ENCODE data around the gene SRGAP1.
"Not testable (repeated sequence)": the region's sequence is repeated elsewhere in the genome, so short reads cannot be mapped to it uniquely, and the experiment has no call there.

Gene SRGAP1

GRCh38 chr12:64007853-64008252 lies 163.4 kb downstream of the SRGAP1 start:
- DNase-seq (ENCODE audit: low spot score), result no peak

- DNase-seq (ENCODE audit: low spot score), result no peak
Observed at GRCh38 chr12:64008596-64008995, 164.1 kb downstream of the SRGAP1 start.

GRCh38 chr12:64009321-64010068 lies 165.0 kb downstream of the SRGAP1 start:
- DNase-seq (ENCODE audit: low spot score), result no peak

GRCh38 chr12:64010069-64010686 lies 165.7 kb downstream of the SRGAP1 start:
- no peak for DNase-seq (ENCODE audit: low spot score)

- DNase-seq (ENCODE audit: low spot score), result no peak
Observed at GRCh38 chr12:64016521-64016920, 172.0 kb downstream of the SRGAP1 start.

GRCh38 chr12:64018116-64018515 lies 173.6 kb downstream of the SRGAP1 start:
- DNase-seq (ENCODE audit: low spot score), result not testable (repeated sequence)

- no peak for DNase-seq (ENCODE audit: low spot score)
Observed at GRCh38 chr12:64018524-64018923, 174.0 kb downstream of the SRGAP1 start.

- no peak for DNase-seq (ENCODE audit: low spot score)
Observed at GRCh38 chr12:64019101-64019500, 174.6 kb downstream of the SRGAP1 start.

- DNase-seq (ENCODE audit: low spot score), result no peak
Observed at GRCh38 chr12:64019654-64020053, 175.2 kb downstream of the SRGAP1 start.

GRCh38 chr12:64025174-64025958 lies 180.9 kb downstream of the SRGAP1 start:
- no peak for DNase-seq (ENCODE audit: low spot score)

- DNase-seq (ENCODE audit: low spot score), result no peak
Observed at GRCh38 chr12:64027311-64027710, 182.8 kb downstream of the SRGAP1 start.

- DNase-seq (ENCODE audit: low spot score), result no peak
Observed at GRCh38 chr12:64028541-64028940, 184.0 kb downstream of the SRGAP1 start.

GRCh38 chr12:64029013-64029857 lies 184.7 kb downstream of the SRGAP1 start:
- DNase-seq (ENCODE audit: low spot score), result no peak

- DNase-seq (ENCODE audit: low spot score), result no peak
Observed at GRCh38 chr12:64030155-64030554, 185.7 kb downstream of the SRGAP1 start.

GRCh38 chr12:64034056-64034455 lies 189.6 kb downstream of the SRGAP1 start:
- not testable (repeated sequence) for DNase-seq (ENCODE audit: low spot score)

- DNase-seq (ENCODE audit: low spot score), result no peak
Observed at GRCh38 chr12:64034901-64035576, 190.5 kb downstream of the SRGAP1 start.

GRCh38 chr12:64036414-64036813 lies 191.9 kb downstream of the SRGAP1 start:
- no peak for DNase-seq (ENCODE audit: low spot score)

GRCh38 chr12:64039281-64039871 lies 194.9 kb downstream of the SRGAP1 start:
- DNase-seq (ENCODE audit: low spot score), result no peak

- no peak for DNase-seq (ENCODE audit: low spot score)
Observed at GRCh38 chr12:64042911-64043310, 198.4 kb downstream of the SRGAP1 start.

- DNase-seq (ENCODE audit: low spot score), result no peak
Observed at GRCh38 chr12:64044191-64044590, 199.7 kb downstream of the SRGAP1 start.

- no peak for DNase-seq (ENCODE audit: low spot score)
Observed at GRCh38 chr12:64051057-64051456, 206.6 kb downstream of the SRGAP1 start.
